Common myeloid progenitor, CD34-positive (primary cell): Measurements from ENCODE around the gene TPGS1.

Experiments
- CTCF ChIA-PET: fragments of 350-600 bp; sonication (Branson Sonifier 250); formaldehyde crosslinking; loops from one replicate; lab custom pipeline; 2021; ENCODE audit warnings: antibody characterized with exemption; lab: Charles Lee
- POLR2A ChIA-PET: fragments of 350-600 bp; sonication (Branson Sonifier 250); formaldehyde crosslinking; loops from one replicate; lab custom pipeline; 2021; ENCODE audit warnings: antibody characterized with exemption; lab: Charles Lee
- DNase-seq, 3 donors: peaks; one replicate each; pipeline versions ENCODE4 v3.0.0 to v3.0.0-alpha.2; 2013
- H3K27ac ChIP-seq, 2 experiments: 1 replicate in 1 of 2; 2 replicates in 1 of 2; pipeline ENCODE4 v1.7.0; 2013; ENCODE audit warnings: inconsistent platforms in 2 of 2, low read length in 2 of 2, mild to moderate bottlenecking in 2 of 2, low read depth in 1 of 2, moderate library complexity in 1 of 2; ENCODE audit not compliant: severe bottlenecking in 2 of 2, insufficient read depth in 1 of 2, poor library complexity in 1 of 2
- H3K27me3 ChIP-seq, 5 experiments: replicated peaks in 2 of 5; 1 replicate in 3 of 5; 2 replicates in 2 of 5; pipeline versions ENCODE4 v1.6.1 to v1.7.0; 2013; ENCODE audit warnings: low read length in 4 of 5, mild to moderate bottlenecking in 2 of 5, moderate library complexity in 2 of 5, inconsistent platforms in 1 of 5; ENCODE audit not compliant: insufficient read depth in 5 of 5, control insufficient read depth in 4 of 5
- H3K36me3 ChIP-seq, 4 experiments: 1 replicate in 2 of 4; 2 replicates in 2 of 4; pipeline versions ENCODE4 v1.6.1 to v1.7.0; 2013; ENCODE audit warnings: low read length in 3 of 4, control low read depth in 1 of 4, mild to moderate bottlenecking in 1 of 4; ENCODE audit not compliant: control insufficient read depth in 4 of 4, insufficient read depth in 4 of 4
- H3K4me1 ChIP-seq, 4 experiments: 1 replicate in 3 of 4; 2 replicates in 1 of 4; pipeline versions ENCODE4 v1.6.1 to v1.7.1; 2013; ENCODE audit warnings: low read length in 3 of 4, mild to moderate bottlenecking in 3 of 4, control low read depth in 1 of 4, inconsistent platforms in 1 of 4, moderate library complexity in 1 of 4; ENCODE audit not compliant: control insufficient read depth in 4 of 4, insufficient read depth in 4 of 4; ENCODE audit errors: control extremely low read depth in 1 of 4
- H3K4me3 ChIP-seq, 7 experiments: 1 replicate in 4 of 7; 2 replicates in 3 of 7; pipeline versions ENCODE4 v1.5.1 to v1.7.0; 2013; ENCODE audit warnings: mild to moderate bottlenecking in 7 of 7, low read length in 6 of 7, moderate library complexity in 6 of 7, inconsistent platforms in 2 of 7, low read depth in 2 of 7, control low read depth in 1 of 7; ENCODE audit not compliant: insufficient read depth in 4 of 7, control insufficient read depth in 1 of 7; ENCODE audit errors: extremely low read depth in 1 of 7
- H3K9me3 ChIP-seq, 5 experiments: 1 replicate in 4 of 5; 2 replicates in 1 of 5; pipeline versions ENCODE4 v1.6.1 to v1.7.1; 2013; ENCODE audit warnings: low read length in 4 of 5, mild to moderate bottlenecking in 2 of 5, inconsistent platforms in 1 of 5, low read depth in 1 of 5, moderate library complexity in 1 of 5; ENCODE audit not compliant: control insufficient read depth in 4 of 5, insufficient read depth in 2 of 5; ENCODE audit errors: control extremely low read depth in 1 of 5
- WGBS: methylation state at CpG from one replicate; pipeline ENCODE4 v1.1.5; 2013; ENCODE audit not compliant: insufficient coverage; 5-methylcytosine and 5-hydroxymethylcytosine counted together

TPGS1 gene

DNA sequence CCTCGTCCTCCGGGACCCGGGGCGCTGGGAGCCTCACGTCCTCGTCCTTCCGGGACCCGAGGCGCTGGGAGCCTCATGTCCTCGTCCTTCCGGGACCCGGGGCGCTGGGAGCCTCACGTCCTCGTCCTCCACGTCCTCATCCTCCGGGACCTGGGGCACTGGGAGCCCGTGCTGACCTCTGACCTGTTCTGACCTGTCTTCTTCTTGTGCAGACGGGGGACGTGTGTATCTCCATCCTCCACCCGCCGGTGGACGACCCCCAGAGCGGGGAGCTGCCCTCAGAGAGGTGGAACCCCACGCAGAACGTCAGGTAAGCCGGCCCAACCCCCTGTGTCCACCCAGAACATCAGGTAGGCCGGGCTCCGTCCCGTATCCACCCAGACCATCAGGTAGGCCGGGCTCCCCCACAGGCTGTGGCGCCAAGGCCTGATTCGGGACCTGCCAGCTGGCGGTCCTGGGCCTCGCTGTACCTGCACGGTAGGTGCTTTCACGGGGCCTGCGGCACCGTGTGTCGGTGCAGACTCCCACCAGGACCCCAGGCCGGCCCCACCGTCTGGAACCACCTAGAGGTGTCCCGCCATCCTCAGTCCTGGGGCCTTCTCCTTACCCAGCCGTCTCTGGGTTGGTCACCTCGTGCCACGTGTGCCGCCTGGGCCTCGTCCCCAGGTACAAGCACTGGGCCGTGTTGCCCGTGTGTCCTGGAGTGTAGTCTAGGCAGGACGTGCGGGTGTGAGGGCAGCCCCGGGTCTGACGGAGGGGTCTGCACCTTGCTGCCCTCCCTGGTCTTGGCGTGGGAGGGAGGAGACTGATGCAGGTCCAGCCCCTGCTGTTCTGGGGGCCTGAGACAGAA is 29.0 kb downstream of the TPGS1 start:
- ChIA-PET POLR2A (no interaction called here), CTCF (no interaction called here)
- no peak overlapping the region for H3K27ac ChIP-seq
- no peak overlapping the region for H3K4me3 ChIP-seq
- H3K27me3 ChIP-seq, result no peaks in the 10 kb centered on the region
- peaks cover 9 to 42% (median 31%) of the 10 kb centered on the region in 4 experiments for H3K36me3 ChIP-seq
- H3K4me1 ChIP-seq, result peaks cover 0 to 20% (median 16%) of the 10 kb centered on the region in 4 experiments
- 94% methylated on average over 53 of the region's 55 CpGs for WGBS
- no peak for DNase-seq
- H3K9me3 ChIP-seq, result no peaks in the 10 kb centered on the region

DNA sequence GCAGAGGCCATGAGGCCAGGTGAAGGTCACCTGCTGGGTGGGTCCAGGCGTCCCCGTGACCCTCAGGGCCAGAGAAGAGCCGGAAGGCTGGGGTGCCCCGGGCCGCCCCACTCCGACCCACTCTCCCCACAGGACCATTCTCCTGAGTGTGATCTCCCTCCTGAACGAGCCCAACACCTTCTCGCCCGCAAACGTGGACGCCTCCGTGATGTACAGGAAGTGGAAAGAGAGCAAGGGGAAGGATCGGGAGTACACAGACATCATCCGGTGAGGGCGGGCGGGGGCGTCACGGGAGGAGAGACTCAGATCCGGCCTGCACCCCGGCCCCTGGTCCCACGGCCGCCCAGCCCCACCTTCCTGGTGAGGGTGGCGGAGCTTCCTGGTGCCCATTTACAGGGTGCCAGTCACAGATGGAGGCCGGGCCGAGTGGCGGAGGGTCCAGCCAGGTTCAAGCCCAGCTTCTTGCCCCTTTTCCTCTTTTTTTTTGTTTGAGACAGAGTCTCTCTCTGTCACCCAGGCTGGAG is 29.6 kb downstream of the TPGS1 start:
- Histone ChIP-seq H3K4me1 (peaks cover 0 to 20% (median 15%) of the 10 kb centered on the region in 4 experiments), H3K9me3 (no peaks in the 10 kb centered on the region), H3K36me3 (peaks cover 9 to 49% (median 35%) of the 10 kb centered on the region in 4 experiments), H3K27ac (no peak overlapping the region), H3K27me3 (no peaks in the 10 kb centered on the region), H3K4me3 (no peak overlapping the region)
- CTCF ChIA-PET, result no interaction called here
- no peak for DNase-seq
- POLR2A ChIA-PET, result no interaction called here
- 97% methylated on average over 17 of the region's 26 CpGs for WGBS

DNA sequence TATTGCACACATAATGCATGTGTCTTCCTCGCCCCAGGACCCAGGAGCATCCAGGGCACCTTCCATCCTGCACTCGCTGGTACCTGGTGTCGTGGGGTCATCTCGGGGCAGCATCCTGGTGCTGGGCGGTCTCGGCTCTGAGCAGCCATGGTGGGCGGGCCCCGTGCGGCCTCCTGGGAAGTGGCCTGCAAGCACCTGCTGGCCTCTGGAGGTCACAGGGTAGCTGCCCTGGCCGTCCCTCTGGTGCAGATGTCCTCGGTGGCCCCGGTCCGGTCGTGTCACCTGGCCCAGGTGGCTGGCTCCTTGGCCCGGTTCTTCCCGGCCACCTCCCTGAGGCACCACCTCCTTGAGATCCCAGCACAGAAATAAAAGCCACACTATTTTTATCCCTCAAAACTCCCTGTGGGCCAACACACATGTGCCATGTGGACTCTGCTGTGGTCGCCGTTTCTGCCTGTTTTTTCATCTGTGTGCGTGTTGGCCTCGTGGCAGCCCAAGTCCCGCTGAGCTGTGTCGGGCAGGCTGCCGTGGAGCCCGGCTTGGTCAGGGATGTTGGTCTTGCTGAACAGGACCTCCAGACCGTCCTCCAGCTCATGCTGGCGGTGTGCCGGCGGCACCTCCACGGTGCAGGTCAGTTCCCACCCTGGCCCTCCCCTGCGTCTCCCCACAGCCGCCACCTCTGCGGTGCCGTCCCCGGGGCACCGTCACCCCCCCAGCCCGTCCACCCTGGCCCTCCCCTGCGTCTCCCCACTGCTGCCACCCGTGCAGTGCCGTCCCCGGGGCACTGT is 31.5 kb downstream of the TPGS1 start:
- no peak for DNase-seq
- no peaks in the 10 kb centered on the region for H3K9me3 ChIP-seq
- H3K36me3 ChIP-seq, result peaks cover 11 to 57% (median 40%) of the 10 kb centered on the region in 4 experiments
- H3K4me1 ChIP-seq, result peaks cover 0 to 7% (median 3%) of the 10 kb centered on the region in 4 experiments
- no peak overlapping the region for H3K4me3 ChIP-seq
- no peaks in the 10 kb centered on the region for H3K27me3 ChIP-seq
- ChIA-PET CTCF (no interaction called here), POLR2A (no interaction called here)
- no peak overlapping the region for H3K27ac ChIP-seq
- 95% methylated on average over 34 of the region's 40 CpGs for WGBS

DNA sequence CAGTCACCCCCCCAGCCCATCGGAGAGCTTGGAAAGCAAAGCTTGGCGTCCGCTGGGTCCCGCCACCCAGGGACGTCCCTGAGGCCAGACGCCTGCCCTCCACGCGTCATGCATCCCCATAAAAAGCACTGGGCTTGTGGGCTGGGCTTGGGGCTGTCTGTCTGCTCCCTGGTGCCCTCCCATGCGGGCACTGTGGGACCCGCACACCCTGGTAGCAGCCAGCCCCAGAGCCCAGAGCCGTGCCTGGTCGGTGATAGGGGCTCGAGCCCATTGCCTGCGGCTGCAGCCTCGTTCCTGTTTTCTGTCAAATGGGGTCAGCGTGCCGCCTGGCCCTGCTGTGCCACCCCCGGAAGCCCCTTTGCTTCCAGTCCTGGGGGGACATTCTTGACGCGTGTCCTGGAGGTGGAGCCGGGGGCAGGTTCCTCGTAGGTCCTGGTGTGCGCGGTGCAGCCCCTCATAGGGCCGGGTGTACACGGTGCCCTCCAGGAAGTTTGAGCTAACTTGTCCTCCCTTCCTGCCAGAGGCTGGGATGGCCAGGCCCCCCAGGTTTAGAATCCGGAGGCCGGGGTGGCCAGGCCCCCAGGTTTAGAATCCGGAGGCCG is 32.2 kb downstream of the TPGS1 start:
- Histone ChIP-seq H3K27me3 (peaks cover 0 to 4% (median 0%) of the 10 kb centered on the region in 5 experiments), H3K36me3 (peaks cover 11 to 57% (median 40%) of the 10 kb centered on the region in 4 experiments), H3K4me3 (no peak overlapping the region), H3K4me1 (peaks cover 0 to 4% (median 2%) of the 10 kb centered on the region in 4 experiments), H3K9me3 (no peaks in the 10 kb centered on the region), H3K27ac (no peak overlapping the region)
- no peak for DNase-seq
- WGBS, result 94% methylated on average over 23 of the region's 30 CpGs
- CTCF ChIA-PET, result no interaction called here
- POLR2A ChIA-PET, result no interaction called here

DNA sequence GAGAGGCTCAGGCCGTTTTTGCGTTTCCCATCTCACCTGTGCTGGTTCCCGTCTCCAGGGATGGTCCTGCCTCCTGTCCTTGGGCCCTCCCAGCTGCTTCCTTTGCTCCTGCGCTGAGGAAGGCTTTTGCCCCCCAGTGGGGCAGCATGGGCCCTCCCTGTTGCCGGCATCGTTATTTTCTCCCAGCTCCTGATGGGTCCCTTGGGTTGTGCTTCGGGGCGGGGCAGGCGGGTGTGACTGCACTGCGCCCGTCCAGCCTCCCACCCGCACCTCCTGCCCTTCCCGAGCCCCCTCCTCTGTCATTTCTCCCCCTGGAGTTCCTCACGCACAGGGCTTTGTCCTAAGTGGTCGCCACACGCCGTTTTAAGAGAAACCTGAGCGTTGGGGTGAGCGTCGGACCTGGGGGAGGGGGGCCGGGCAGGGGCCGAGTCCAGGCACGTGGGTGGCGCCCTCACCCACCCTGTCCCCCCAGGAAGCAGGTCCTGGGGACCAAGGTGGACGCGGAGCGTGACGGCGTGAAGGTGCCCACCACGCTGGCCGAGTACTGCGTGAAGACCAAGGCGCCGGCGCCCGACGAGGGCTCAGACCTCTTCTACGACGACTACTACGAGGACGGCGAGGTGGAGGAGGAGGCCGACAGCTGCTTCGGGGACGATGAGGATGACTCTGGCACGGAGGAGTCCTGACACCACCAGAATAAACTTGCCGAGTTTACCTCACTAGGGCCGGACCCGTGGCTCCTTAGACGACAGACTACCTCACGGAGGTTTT is 33.8 kb downstream of the TPGS1 start:
- H3K36me3 ChIP-seq, result peaks cover 11 to 48% (median 36%) of the 10 kb centered on the region in 4 experiments
- H3K4me3 ChIP-seq, result no peak overlapping the region
- H3K27me3 ChIP-seq, result peaks cover 0 to 10% (median 0%) of the 10 kb centered on the region in 5 experiments
- no peak for DNase-seq
- ChIA-PET POLR2A (no interaction called here), CTCF (no interaction called here)
- H3K9me3 ChIP-seq, result no peaks in the 10 kb centered on the region
- H3K4me1 ChIP-seq, result peaks cover 0 to 4% (median 2%) of the 10 kb centered on the region in 4 experiments
- H3K27ac ChIP-seq, result no peak overlapping the region
- 93% methylated on average over 40 of the region's 51 CpGs for whole genome bisulfite sequencing

DNA sequence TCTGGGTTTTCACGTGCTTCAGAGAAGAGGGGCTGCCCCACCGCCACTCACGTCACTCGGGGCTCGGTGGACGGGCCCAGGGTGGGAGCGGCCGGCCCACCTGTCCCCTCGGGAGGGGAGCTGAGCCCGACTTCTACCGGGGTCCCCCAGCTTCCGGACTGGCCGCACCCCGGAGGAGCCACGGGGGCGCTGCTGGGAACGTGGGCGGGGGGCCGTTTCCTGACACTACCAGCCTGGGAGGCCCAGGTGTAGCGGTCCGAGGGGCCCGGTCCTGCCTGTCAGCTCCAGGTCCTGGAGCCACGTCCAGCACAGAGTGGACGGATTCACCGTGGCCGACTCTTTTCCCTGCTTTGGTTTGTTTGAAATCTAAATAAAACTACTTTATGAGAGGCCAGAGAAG is 34.4 kb downstream of the TPGS1 start:
- Histone ChIP-seq H3K27me3 (peaks cover 0 to 10% (median 0%) of the 10 kb centered on the region in 5 experiments), H3K9me3 (no peaks in the 10 kb centered on the region), H3K4me3 (no peak overlapping the region), H3K4me1 (peaks cover 0 to 4% (median 2%) of the 10 kb centered on the region in 4 experiments), H3K36me3 (peaks cover 9 to 41% (median 30%) of the 10 kb centered on the region in 4 experiments), H3K27ac (no peak overlapping the region)
- 95% methylated on average over 26 of the region's 26 CpGs for WGBS
- POLR2A ChIA-PET, result no interaction called here
- CTCF ChIA-PET, result no interaction called here
- DNase-seq, result no peak
